ENCODE results near the gene PRRG3.
A peak's percentile ranks its signal among the peaks of the same experiment; 100 is the strongest.

PRRG3 gene

GRCh38 chrX:151754047-151754429 lies 58.8 kb downstream of the PRRG3 start:
- H3K27ac ChIP-seq (ENCODE audit: low read depth, low read length), result no peak overlapping the region
- H2BK12ac ChIP-seq (ENCODE audit: low read length), result no peak overlapping the region
- no peak overlapping the region for H4K12ac ChIP-seq (ENCODE audit: low read depth, low read length)
- H3K4me1 ChIP-seq (ENCODE audit: control insufficient read depth in 1 of 2, insufficient read depth in 2 of 2, low read length in 2 of 2), result no peaks in the 10 kb centered on the region
- H3K79me1 ChIP-seq (ENCODE audit: low read length), result no peaks in the 10 kb centered on the region
- no peak overlapping the region for H2BK120ac ChIP-seq (ENCODE audit: insufficient read depth, low read length, poor library complexity)
- H3K9me3 ChIP-seq (ENCODE audit: insufficient read depth, low read depth, low read length), result no peaks in the 10 kb centered on the region
- H2BK5ac ChIP-seq (ENCODE audit: low read depth, low read length, poor library complexity), result no peak overlapping the region
- no CpG with 5 or more reads among the region's 6 CpGs for WGBS (ENCODE audit: extremely low coverage, insufficient coverage, insufficient read length)
- H4K91ac ChIP-seq (ENCODE audit: low read depth, low read length), result no peak overlapping the region
- H3K23ac ChIP-seq (ENCODE audit: low read length), result no peak overlapping the region
- H2AK5ac ChIP-seq (ENCODE audit: low read length), result no peak overlapping the region
- H4K8ac ChIP-seq (ENCODE audit: low read depth, low read length), result no peak overlapping the region
- H3K4me3 ChIP-seq (ENCODE audit: low read depth, low read length), result no peak overlapping the region
- H3K14ac ChIP-seq (ENCODE audit: low read length), result no peak overlapping the region
- H3K4me2 ChIP-seq (ENCODE audit: low read length), result no peak overlapping the region
- H3K79me2 ChIP-seq (ENCODE audit: control insufficient read depth, insufficient read depth, low read length, poor library complexity), result no peaks in the 10 kb centered on the region
- H3K18ac ChIP-seq (ENCODE audit: low read length), result no peak overlapping the region
- peak; percentile 5 to 31 for DNase-seq
- no peak overlapping the region for H3K4ac ChIP-seq (ENCODE audit: low read depth, low read length)
- H3K27me3 ChIP-seq (ENCODE audit: insufficient read depth, low read length), result no peaks in the 10 kb centered on the region
- H3K9ac ChIP-seq (ENCODE audit: low read length), result no peak overlapping the region
- H2AFZ ChIP-seq (ENCODE audit: insufficient read depth, low read length, poor library complexity), result no peak overlapping the region
- no peaks in the 10 kb centered on the region for H3K36me3 ChIP-seq (ENCODE audit: control insufficient read depth in 1 of 2, insufficient read depth in 2 of 2, low read length in 2 of 2)

DNA sequence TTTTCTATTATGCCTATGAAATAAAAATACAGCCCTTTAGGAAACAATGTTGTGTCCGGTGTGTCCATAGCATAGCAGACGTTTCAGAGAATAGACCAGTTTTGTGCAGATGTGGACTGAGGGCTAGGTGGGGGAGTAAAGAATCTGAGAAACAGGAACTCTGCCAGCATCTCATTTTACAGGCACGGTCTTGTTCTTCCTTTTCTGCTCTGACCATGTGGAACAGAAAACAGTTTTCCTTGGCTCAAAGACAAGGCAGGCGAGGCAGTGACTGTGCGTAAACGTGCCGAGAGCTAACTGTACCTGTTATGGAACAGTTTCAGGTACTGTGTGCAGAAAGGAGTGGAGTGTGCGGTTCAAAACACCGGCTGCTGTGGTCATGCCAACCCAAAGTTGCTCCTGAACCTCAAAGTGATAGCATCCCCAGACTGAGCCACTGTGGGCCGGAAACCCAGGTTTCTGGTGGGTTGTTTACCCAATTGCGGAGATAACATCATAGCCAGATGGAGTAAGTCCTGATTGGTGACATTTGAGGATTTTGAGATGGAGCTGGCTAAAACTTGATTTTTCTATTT lies 59.5 kb downstream of the PRRG3 start:
- WGBS (ENCODE audit: extremely low coverage, insufficient coverage, insufficient read length), result no CpG with 5 or more reads among the region's 11 CpGs
- Histone ChIP-seq H4K12ac (ENCODE audit: low read depth, low read length) (no peak overlapping the region), H2AFZ (ENCODE audit: insufficient read depth, low read length, poor library complexity) (no peak overlapping the region), H3K23ac (ENCODE audit: low read length) (no peak overlapping the region), H3K27ac (ENCODE audit: low read depth, low read length) (no peak overlapping the region), H3K4ac (ENCODE audit: low read depth, low read length) (no peak overlapping the region), H4K91ac (ENCODE audit: low read depth, low read length) (no peak overlapping the region), H3K9me3 (ENCODE audit: insufficient read depth, low read depth, low read length) (no peaks in the 10 kb centered on the region), H3K14ac (ENCODE audit: low read length) (no peak overlapping the region), H2BK12ac (ENCODE audit: low read length) (no peak overlapping the region), H2BK120ac (ENCODE audit: insufficient read depth, low read length, poor library complexity) (no peak overlapping the region), H2BK5ac (ENCODE audit: low read depth, low read length, poor library complexity) (no peak overlapping the region), H3K79me1 (ENCODE audit: low read length) (no peaks in the 10 kb centered on the region), H3K9ac (ENCODE audit: low read length) (no peak overlapping the region), H3K79me2 (ENCODE audit: control insufficient read depth, insufficient read depth, low read length, poor library complexity) (no peaks in the 10 kb centered on the region), H3K18ac (ENCODE audit: low read length) (no peak overlapping the region), H3K4me1 (ENCODE audit: control insufficient read depth in 1 of 2, insufficient read depth in 2 of 2, low read length in 2 of 2) (no peaks in the 10 kb centered on the region), H3K36me3 (ENCODE audit: control insufficient read depth in 1 of 2, insufficient read depth in 2 of 2, low read length in 2 of 2) (no peaks in the 10 kb centered on the region), H4K8ac (ENCODE audit: low read depth, low read length) (no peak overlapping the region), H3K27me3 (ENCODE audit: insufficient read depth, low read length) (no peaks in the 10 kb centered on the region), H2AK5ac (ENCODE audit: low read length) (no peak overlapping the region), H3K4me3 (ENCODE audit: low read depth, low read length) (no peak overlapping the region), H3K4me2 (ENCODE audit: low read length) (no peak overlapping the region)
- DNase-seq, result no peak

All from trophoblast cell (in vitro differentiated cells and primary cell).